HK-2 (cell line): ENCODE results near the gene MAGI2.

ENCODE experiments used
- DNase-seq: peaks from one replicate; pipeline ENCODE4 v3.0.0-alpha.2; 2018; ENCODE audit not compliant: unreplicated experiment

Gene MAGI2

GRCh38 chr7:79302293-79302692 lies 151.2 kb downstream of the MAGI2 start:
- no peak for DNase-seq

- DNase-seq: no peak
These were observed 152.0 kb downstream of the MAGI2 start for GRCh38 chr7:79301419-79301818.

GRCh38 chr7:79300573-79300972 lies 152.9 kb downstream of the MAGI2 start:
- no peak for DNase-seq

GRCh38 chr7:79298145-79298760 lies 155.2 kb downstream of the MAGI2 start:
- DNase-seq: no peak

- DNase-seq: no peak
These were observed 156.7 kb downstream of the MAGI2 start for GRCh38 chr7:79296553-79297320.

- DNase-seq: no peak
These were observed 159.8 kb downstream of the MAGI2 start for GRCh38 chr7:79293655-79294142.

- DNase-seq: no peak
These were observed 160.6 kb downstream of the MAGI2 start for GRCh38 chr7:79292834-79293233.

- DNase-seq: no peak
These were observed 162.0 kb downstream of the MAGI2 start for GRCh38 chr7:79291498-79291865.

GRCh38 chr7:79290841-79291497 lies 162.5 kb downstream of the MAGI2 start:
- DNase-seq: no peak

- DNase-seq: no peak
These were observed 163.1 kb downstream of the MAGI2 start for GRCh38 chr7:79290398-79290797.

GRCh38 chr7:79288655-79289054 lies 164.8 kb downstream of the MAGI2 start:
- no peak for DNase-seq

GRCh38 chr7:79287981-79288380 lies 165.5 kb downstream of the MAGI2 start:
- DNase-seq: no peak

- no peak for DNase-seq
These were observed 167.3 kb downstream of the MAGI2 start for GRCh38 chr7:79286181-79286580.

- no peak for DNase-seq
These were observed 167.7 kb downstream of the MAGI2 start for GRCh38 chr7:79285756-79286155.

GRCh38 chr7:79284211-79284610 lies 169.3 kb downstream of the MAGI2 start:
- no peak for DNase-seq

- no peak for DNase-seq
These were observed 170.4 kb downstream of the MAGI2 start for GRCh38 chr7:79282882-79283602.

- DNase-seq: no peak
These were observed 171.3 kb downstream of the MAGI2 start for GRCh38 chr7:79282070-79282694.

GRCh38 chr7:79281426-79281825 lies 172.0 kb downstream of the MAGI2 start:
- DNase-seq: no peak

- no peak for DNase-seq
These were observed 180.5 kb downstream of the MAGI2 start for GRCh38 chr7:79272938-79273337.

- DNase-seq: no peak
These were observed 181.3 kb downstream of the MAGI2 start for GRCh38 chr7:79272066-79272669.

- no peak for DNase-seq
These were observed 184.7 kb downstream of the MAGI2 start for GRCh38 chr7:79268730-79269129.
